ENCODE results near the gene PPM1E. TPM values are rescaled to one million over a fixed set of nuclear protein-coding genes. Genes with fewer than 3 reads are reported as not detected.

PPM1E gene
- total and polyA plus RNA-seq, 2 of the 8 experiments (the other 6 are each of a cell fraction or from before 2014, with no cell fraction given): 5.0 to 10.4 TPM

- TF ChIP-seq SIX5 (IDR thresholded peaks at IDR 0.05; ENCODE audit: low read depth, low read length): no peak
- TF ChIP-seq NANOG (IDR thresholded peaks at IDR 0.05; ENCODE audit: insufficient read depth, low read depth, low read length, poor library complexity, severe bottlenecking): no peak
- no peak for TF ChIP-seq TCF12 (IDR thresholded peaks at IDR 0.05; ENCODE audit: low read depth, low read length)
Measured at GRCh38 chr17:59026176-59026939, 270.7 kb downstream of the PPM1E start (continued).

Measured in H1 (cell line).